GM12878 (cell line): Measurements from ENCODE around the gene CAMTA2. TPM values are rescaled to one million over a fixed set of nuclear protein-coding genes. Genes with fewer than 3 reads are reported as not detected.
A peak's percentile ranks its signal among the peaks of the same experiment; 100 is the strongest.

Source experiments
- BHLHE40 ChIP-seq, 2 experiments: fragments of 450-650 bp in 1 of 2; IDR thresholded peaks; 2 replicates each; pipeline ENCODE4 v1.6.1; 2011 to 2017; ENCODE audit warnings: low read depth in 2 of 2, borderline replicate concordance in 1 of 2, improper control_type of control experiment in 1 of 2, low read length in 1 of 2, mild to moderate bottlenecking in 1 of 2
- BRCA1 ChIP-seq: IDR thresholded peaks from 2 replicates; pipeline ENCODE4 v1.6.1; 2011; ENCODE audit warnings: low read depth, low read length, improper control_type of control experiment
- CHD4 ChIP-seq: fragments of 200-600 bp; sonication (generic); IDR thresholded peaks from 2 replicates; pipeline ENCODE4 v1.6.1; 2016; ENCODE audit warnings: mild to moderate bottlenecking
- ELK1 ChIP-seq: IDR thresholded peaks from 2 replicates; pipeline ENCODE4 v1.6.1; 2012; ENCODE audit warnings: low read depth, low read length, improper control_type of control experiment
- FOXK2 ChIP-seq: fragments of 450-650 bp; IDR thresholded peaks from 2 replicates; pipeline ENCODE4 v1.6.1; 2017; ENCODE audit warnings: mild to moderate bottlenecking, moderate library complexity
- HCFC1 ChIP-seq: fragments of 150-350 bp; IDR thresholded peaks from 2 replicates; pipeline ENCODE4 v1.6.1; 2014; ENCODE audit warnings: low read length
- HDGF ChIP-seq: fragments of 450-650 bp; IDR thresholded peaks from 2 replicates; pipeline ENCODE4 v1.6.1; 2016; ENCODE audit warnings: antibody characterized with exemption
- JUNB ChIP-seq: IDR thresholded peaks from 2 replicates; pipeline ENCODE4 v1.6.1; 2016; ENCODE audit warnings: antibody characterized with exemption, mild to moderate bottlenecking
- MYB ChIP-seq: fragments of 150-350 bp; IDR thresholded peaks from 2 replicates; pipeline ENCODE4 v1.6.1; 2014; ENCODE audit warnings: mild to moderate bottlenecking, low read depth, low read length, borderline replicate concordance
- MYC ChIP-seq: IDR thresholded peaks from 2 replicates; pipeline ENCODE4 v1.6.1; 2011; ENCODE audit warnings: mild to moderate bottlenecking, low read length, moderate library complexity, inconsistent platforms; ENCODE audit not compliant: insufficient read depth, insufficient replicate concordance, insufficient read length, severe bottlenecking
- NBN ChIP-seq: fragments of 450-650 bp; IDR thresholded peaks from 2 replicates; pipeline ENCODE4 v1.6.1; 2016
- NFIC ChIP-seq: IDR thresholded peaks from 2 replicates; pipeline ENCODE4 v1.6.1; 2012; ENCODE audit warnings: low read depth, mild to moderate bottlenecking, inconsistent platforms, low read length, moderate library complexity
- NR2F1 ChIP-seq: fragments of 450-650 bp; conservative IDR thresholded peaks from 2 replicates; pipeline ENCODE4 v1.6.1; 2017; ENCODE audit warnings: mild to moderate bottlenecking
- RELB ChIP-seq: fragments of 450-650 bp; IDR thresholded peaks from 2 replicates; pipeline ENCODE4 v1.6.1; 2017; ENCODE audit warnings: low read depth, mild to moderate bottlenecking, moderate library complexity
- SIN3A ChIP-seq: IDR thresholded peaks from 2 replicates; pipeline ENCODE4 v1.6.1; 2012; ENCODE audit warnings: low read depth, low read length, improper control_type of control experiment
- SIX5 ChIP-seq: IDR thresholded peaks from 2 replicates; pipeline ENCODE4 v1.6.1; 2011; ENCODE audit warnings: mild to moderate bottlenecking, low read depth, low read length, moderate library complexity; ENCODE audit not compliant: severe bottlenecking
- SPI1 ChIP-seq: IDR thresholded peaks from 2 replicates; pipeline ENCODE4 v1.6.1; 2011; ENCODE audit warnings: low read depth, mild to moderate bottlenecking, low read length, moderate library complexity, borderline replicate concordance; ENCODE audit not compliant: insufficient read depth
- SREBF2 ChIP-seq: IDR thresholded peaks from 2 replicates; pipeline ENCODE4 v1.6.1; 2012; ENCODE audit warnings: mild to moderate bottlenecking, low read length
- SUPT20H ChIP-seq: IDR thresholded peaks from 2 replicates; pipeline ENCODE4 v1.6.1; 2011; ENCODE audit warnings: low read depth, mild to moderate bottlenecking, low read length, moderate library complexity, borderline replicate concordance; ENCODE audit not compliant: control insufficient read depth
- TAF1 ChIP-seq: IDR thresholded peaks from 2 replicates; pipeline ENCODE4 v1.6.1; 2011; ENCODE audit warnings: mild to moderate bottlenecking, low read depth, low read length, borderline replicate concordance
- ZBTB11 ChIP-seq: fragments of 450-650 bp; formaldehyde crosslinking; IDR thresholded peaks from 2 replicates; pipeline ENCODE4 v1.5.0; 2022; ENCODE audit warnings: mild to moderate bottlenecking, missing genetic modification characterization
- ZNF274 ChIP-seq: IDR thresholded peaks from one replicate; pipeline ENCODE4 v1.8.0; 2011; ENCODE audit not compliant: insufficient read length, insufficient read depth
- ZNF384 ChIP-seq: IDR thresholded peaks from 2 replicates; pipeline ENCODE4 v1.6.1; 2012; ENCODE audit warnings: low read depth, mild to moderate bottlenecking, low read length, improper control_type of control experiment, borderline replicate concordance
- ZNF622 ChIP-seq: fragments of 450-650 bp; IDR thresholded peaks from 2 replicates; pipeline ENCODE4 v1.6.1; 2017; ENCODE audit warnings: mild to moderate bottlenecking, inconsistent platforms
- polyA plus RNA-seq, 11 experiments: library from polyadenylated mRNA; depleted of rRNA in 4 of 11; unstranded in 6 of 11; stranded (reverse) in 5 of 11; fragments of >200 nt; fragmentation: Nextera tagmentation in 4 of 11; fragmentation: Illumina TruSeq in 1 of 11; extraction: Ambion mirVana in 4 of 11; extraction: Trizol in 1 of 11; gene quantifications; 1 replicate in 1 of 11; 2 replicates in 10 of 11; pipeline versions ENCODE4 v1.2.1 to v1.2.3, GENCODE V29; 2011 to 2016; ENCODE audit warnings: inconsistent platforms in 2 of 11, missing spikeins in 2 of 11, low read depth in 1 of 11
- total RNA-seq, 4 experiments: library from RNA; depleted of rRNA in 3 of 4; stranded (reverse); fragments of >200 nt in 3 of 4; fragmentation: Illumina TruSeq in 1 of 4; extraction: Trizol in 1 of 4; gene quantifications; 2 replicates each; pipeline versions ENCODE4 v1.2.1 to v1.2.3, GENCODE V29; 2013 to 2021
- TF ChIP-seq, protein P1 (sequence below): fragments of 450-650 bp; IDR thresholded peaks from 2 replicates; pipeline ENCODE4 v1.6.1; 2014; ENCODE audit warnings: mild to moderate bottlenecking

Gene CAMTA2
- total and polyA plus RNA-seq, 10 of the 15 experiments (the other 5 are each of a cell fraction or from before 2014, with no cell fraction given) = 0.42 to 29.3 (median 11.2) TPM

GRCh38 chr17:4948166-4948930, 39.1 kb downstream of the CAMTA2 start, which contains the start of gene PFN1 (continued):
- peak; percentile 64 for TF ChIP-seq ZBTB11 (CRISPR knock-in tag)
- TF ChIP-seq NBN = peak; percentile 93
- no peak for TF ChIP-seq SPI1
- TF ChIP-seq ELK1 = no peak
- TF ChIP-seq ZNF274 = no peak
- TF ChIP-seq NFIC = no peak
- TF ChIP-seq ZNF622 = no peak
- peak; percentile 73; the same call in 1 of the 2 replicates for TF ChIP-seq FOXK2
- TF ChIP-seq, protein P1, sequence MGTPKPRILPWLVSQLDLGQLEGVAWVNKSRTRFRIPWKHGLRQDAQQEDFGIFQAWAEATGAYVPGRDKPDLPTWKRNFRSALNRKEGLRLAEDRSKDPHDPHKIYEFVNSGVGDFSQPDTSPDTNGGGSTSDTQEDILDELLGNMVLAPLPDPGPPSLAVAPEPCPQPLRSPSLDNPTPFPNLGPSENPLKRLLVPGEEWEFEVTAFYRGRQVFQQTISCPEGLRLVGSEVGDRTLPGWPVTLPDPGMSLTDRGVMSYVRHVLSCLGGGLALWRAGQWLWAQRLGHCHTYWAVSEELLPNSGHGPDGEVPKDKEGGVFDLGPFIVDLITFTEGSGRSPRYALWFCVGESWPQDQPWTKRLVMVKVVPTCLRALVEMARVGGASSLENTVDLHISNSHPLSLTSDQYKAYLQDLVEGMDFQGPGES = no peak
- no peak for TF ChIP-seq HCFC1
- no peak for TF ChIP-seq ZNF384
- TF ChIP-seq MYB = no peak
- TF ChIP-seq SIX5 = no peak
- 0 out of 2 replicates have a peak, but pooled peaks have one; percentile 16 for TF ChIP-seq JUNB
- peak; percentile 96 for TF ChIP-seq RELB
- no peak for TF ChIP-seq SUPT20H
- no peak for TF ChIP-seq SREBF2
- no peak; the same call in 1 of the 2 replicates for TF ChIP-seq NR2F1
- TF ChIP-seq CHD4 = no peak
- TF ChIP-seq TAF1 = peak; percentile 89
- no peak for TF ChIP-seq HDGF
- TF ChIP-seq MYC = no peak
- peak; percentile 76; the same call in 1 of the 2 replicates for TF ChIP-seq SIN3A
- TF ChIP-seq BHLHE40 (IDR thresholded peaks at IDR 0.05; ENCODE audit: borderline replicate concordance in 1 of 2, low read depth in 2 of 2, low read length in 1 of 2) = no peak; a peak in 1 of 4 replicates
- no peak for TF ChIP-seq BRCA1
